Measurements from ENCODE around the gene NRG2.

The NRG2 gene

GRCh38 chr5:139967353-139967752 lies 75.7 kb downstream of the NRG2 start:
- no peak for DNase-seq (ENCODE audit: low spot score)

DNA sequence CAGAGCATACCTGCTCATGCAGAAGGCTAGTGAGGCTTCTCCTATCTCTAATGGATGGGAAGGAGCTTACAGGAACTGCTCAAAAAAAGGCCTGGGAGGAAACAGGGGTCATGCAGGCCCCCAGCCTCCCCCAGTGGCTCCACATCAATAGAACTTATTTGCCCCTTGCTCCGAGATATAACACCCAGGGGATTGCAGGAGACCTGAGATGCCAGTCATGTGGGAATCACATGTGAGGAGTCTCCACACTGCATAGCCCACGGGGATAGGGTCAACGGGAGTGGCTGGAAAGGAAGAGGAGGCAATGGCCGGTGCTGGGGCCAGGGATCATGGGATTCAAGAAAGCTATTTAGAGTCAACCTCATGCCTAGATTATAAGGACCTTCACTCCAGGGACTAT lies 76.2 kb downstream of the NRG2 start:
- DNase-seq (ENCODE audit: low spot score) = no peak

DNA sequence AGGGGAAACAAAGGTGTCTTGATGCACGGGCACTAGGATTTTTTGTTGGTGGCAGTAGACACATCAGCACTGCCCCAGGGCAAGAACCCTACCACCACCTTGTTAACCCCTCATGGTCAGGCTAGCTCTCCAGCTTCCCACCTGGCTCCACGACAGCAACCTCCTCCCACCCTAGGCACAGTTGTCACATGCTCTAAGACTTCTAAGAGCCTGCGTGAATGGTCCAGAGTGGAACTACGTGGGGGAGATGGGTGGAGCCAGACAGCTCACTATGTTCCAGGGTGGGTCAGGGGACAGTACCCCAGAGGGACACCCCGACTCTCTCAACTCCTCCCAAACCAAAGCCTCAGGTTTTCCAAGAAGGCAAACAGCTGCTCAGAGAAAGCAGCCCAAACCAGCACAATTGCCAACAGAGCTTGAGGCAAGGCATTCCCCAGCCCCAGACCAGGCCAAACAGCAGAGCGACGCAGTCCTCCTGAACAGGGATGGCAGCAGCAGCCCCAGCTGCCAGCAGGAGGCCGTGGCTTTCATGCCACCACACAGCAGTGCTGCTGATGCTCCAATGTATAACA lies 78.0 kb downstream of the NRG2 start:
- DNase-seq (ENCODE audit: low spot score) = no peak

GRCh38 chr5:139964266-139964993 lies 78.7 kb downstream of the NRG2 start:
- no peak for DNase-seq (ENCODE audit: low spot score)

DNA sequence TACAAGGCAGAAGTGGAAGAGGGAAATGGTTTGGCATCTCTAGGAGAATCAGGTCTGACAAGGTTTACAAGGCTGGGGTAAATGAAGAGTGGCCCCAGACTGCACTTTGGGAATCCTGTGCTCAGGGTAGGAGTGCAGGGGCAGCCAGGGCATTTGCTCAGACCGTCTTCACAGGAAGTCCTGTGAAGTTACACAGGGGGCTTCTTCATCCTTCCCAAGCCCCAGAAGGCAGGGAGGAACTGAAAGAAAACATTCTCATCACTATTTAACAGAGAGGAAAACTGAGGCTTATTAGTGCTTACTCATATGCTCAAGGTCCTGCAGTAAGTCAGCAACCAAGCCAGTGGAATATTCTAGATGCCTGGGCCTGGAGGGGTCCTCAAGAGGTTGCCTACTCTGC lies 80.7 kb downstream of the NRG2 start:
- DNase-seq (ENCODE audit: low spot score) = no peak

GRCh38 chr5:139961435-139962157 lies 81.5 kb downstream of the NRG2 start:
- DNase-seq (ENCODE audit: low spot score) = no peak

- no peak for DNase-seq (ENCODE audit: low spot score)
These were observed 82.2 kb downstream of the NRG2 start for GRCh38 chr5:139960723-139961383.

DNA sequence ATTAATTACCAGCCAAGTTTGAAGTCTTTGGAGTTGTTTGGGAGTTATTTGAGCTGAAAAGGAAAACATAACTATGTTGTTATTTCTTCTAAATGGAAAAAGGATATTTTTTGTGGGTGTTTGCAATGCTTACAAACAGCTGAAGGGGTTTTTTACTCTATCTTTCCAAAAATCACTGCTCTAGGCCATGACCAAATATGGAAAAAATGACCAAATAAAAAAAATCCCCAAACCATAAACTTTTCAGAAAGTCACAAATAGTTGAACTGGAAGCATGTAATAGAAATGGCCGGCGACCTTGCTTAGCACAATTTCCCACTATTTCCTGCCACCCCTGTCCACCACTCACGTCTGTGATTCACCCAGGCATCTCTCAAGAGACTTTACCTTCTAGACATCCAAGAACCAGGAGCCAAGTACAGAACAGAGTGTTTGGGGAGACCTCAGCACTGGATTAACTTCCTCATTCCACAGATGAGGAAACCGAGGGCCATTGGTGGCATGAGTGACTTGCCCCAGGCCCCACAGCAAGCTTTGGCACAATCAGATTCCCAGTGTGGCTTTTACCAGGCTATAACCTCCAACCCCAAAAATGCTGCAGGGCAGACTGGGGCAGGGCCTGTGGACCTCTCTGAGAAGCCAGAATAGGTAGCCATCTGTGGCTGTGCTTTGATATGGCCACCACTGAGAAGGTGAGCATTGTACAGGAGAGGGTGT lies 84.5 kb downstream of the NRG2 start:
- no peak for DNase-seq (ENCODE audit: low spot score)

- DNase-seq (ENCODE audit: low spot score) = no peak
These were observed 86.8 kb downstream of the NRG2 start for GRCh38 chr5:139956342-139956741.

- DNase-seq (ENCODE audit: low spot score) = no peak
These were observed 87.4 kb downstream of the NRG2 start for GRCh38 chr5:139955616-139956273.

- no peak for DNase-seq (ENCODE audit: low spot score)
These were observed 88.0 kb downstream of the NRG2 start for GRCh38 chr5:139955053-139955605.

- no peak for DNase-seq (ENCODE audit: low spot score)
These were observed 88.6 kb downstream of the NRG2 start for GRCh38 chr5:139954462-139954861.

- DNase-seq (ENCODE audit: low spot score) = no peak
These were observed 89.1 kb downstream of the NRG2 start for GRCh38 chr5:139954022-139954421.

DNA sequence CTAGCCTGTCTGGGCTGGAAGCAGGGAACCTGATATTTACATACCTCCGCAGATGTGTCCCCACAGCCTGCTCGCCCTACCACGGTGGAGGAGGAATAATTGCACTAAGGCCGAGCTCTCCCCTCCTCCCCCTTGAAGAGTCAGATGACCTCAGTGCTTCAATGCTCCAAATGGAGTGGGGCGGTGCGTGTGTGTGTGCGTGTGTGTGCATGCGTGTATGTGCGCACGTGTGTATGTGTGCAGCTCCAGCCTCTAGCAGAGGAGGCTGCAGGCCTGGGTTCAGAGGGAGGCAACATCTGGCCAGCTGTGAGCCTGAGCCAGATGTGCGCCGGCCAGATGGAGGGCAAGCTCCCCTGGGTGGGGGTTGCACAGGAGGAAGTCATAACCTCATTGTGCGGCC lies 90.5 kb downstream of the NRG2 start:
- DNase-seq (ENCODE audit: low spot score) = no peak

DNA sequence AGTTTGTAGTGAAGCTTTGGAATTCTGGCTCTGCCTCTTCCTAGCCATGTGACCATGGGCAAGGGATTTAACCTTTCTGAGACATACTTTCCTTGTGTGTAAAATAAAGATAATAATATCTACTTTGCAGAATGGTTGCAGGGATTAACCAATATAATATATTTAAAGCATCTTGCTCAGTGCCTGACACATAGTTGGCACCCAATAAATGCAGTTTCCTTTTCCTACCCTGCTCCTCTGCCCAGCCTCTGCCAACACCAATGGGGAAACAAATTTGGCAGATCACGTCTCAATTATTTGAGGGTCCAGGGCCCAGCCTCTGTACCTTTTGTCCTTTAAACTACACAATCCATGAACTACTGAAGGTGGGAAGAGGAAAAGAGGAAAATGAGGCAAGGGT lies 91.1 kb downstream of the NRG2 start:
- DNase-seq (ENCODE audit: low spot score) = no peak

- DNase-seq (ENCODE audit: low spot score) = no peak
These were observed 91.7 kb downstream of the NRG2 start for GRCh38 chr5:139951296-139951924.

DNA sequence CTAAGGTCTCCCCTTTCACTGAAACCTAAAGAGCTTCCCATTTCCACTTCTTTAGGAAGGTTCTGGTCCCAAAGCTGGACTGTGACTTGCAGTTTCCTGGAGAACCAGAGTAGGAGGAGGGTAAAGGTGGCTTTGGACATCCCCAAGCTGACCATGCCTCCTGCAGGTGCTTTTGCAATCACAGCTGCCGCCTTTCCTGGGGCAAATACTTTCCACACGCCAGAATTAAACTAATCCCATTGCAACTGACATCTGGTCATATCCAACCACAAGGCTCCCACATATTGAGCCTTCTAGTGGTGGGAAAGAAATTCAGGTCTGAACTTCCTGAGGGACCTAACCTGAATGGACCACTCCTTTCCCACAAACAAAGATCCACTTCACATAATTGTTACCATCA lies 92.7 kb downstream of the NRG2 start:
- no peak for DNase-seq (ENCODE audit: low spot score)

GRCh38 chr5:139949710-139950109 lies 93.4 kb downstream of the NRG2 start:
- DNase-seq (ENCODE audit: low spot score) = no peak

DNA sequence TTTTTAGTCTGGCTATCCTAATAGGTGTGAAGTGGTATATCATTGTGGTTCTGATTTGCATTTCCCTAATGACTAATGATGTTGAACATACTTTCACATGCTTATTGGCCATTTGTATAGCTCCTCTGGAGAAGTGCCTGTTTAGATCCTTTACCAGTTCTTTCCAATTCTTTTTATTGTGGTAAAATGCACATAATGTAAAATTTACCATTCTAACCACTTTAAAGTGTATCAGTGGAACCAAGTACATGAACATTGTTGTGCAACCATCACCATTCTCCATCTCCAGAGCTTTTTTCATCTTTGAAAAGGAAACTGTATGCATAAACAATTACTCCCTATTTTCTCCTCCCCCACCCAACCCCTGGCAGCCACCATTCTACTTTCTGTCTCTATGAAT lies 95.4 kb downstream of the NRG2 start:
- DNase-seq (ENCODE audit: low spot score) = no peak

DNA sequence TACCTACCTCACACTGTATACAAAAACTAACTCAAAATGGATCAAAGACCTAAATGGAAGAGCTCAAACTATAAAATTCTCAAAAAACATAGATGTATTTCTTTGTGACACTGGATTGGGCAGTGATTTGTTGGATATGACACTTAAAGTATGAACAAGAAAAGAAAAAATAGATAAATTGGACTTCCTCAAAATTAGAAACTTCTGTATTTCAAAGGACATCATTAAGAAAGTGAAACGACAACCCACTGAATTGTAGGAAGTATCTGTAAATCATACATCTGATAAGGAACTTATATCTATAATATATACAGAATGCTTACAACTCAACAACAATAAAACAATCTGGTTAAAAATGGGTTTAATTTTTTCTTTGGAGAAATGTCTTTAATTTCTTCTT lies 96.7 kb downstream of the NRG2 start:
- DNase-seq (ENCODE audit: low spot score) = no peak

DNA sequence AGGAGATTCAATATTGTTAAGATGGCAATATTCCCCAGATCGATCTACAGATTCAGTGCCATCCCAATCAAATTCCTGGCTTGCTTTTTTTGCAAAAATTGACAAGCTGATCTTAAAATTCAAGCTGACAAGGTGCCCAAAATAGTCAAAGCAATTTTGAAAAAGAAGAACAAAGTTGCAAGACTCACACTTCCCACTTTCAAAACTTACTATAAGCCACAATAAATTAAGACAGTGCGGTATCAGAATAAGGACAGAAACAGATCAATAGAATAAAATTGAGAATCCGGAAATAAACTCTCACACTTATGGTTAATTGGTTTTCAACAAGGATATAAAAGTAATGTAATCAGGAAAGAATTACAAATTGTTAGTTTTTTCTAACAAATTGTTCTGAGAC lies 97.1 kb downstream of the NRG2 start:
- no peak for DNase-seq (ENCODE audit: low spot score)
